HG02763 (cell line): ENCODE measurements around the gene ST3GAL3.

Experiments
- ATAC-seq: cut with Tn5 transposase; IDR thresholded peaks from one replicate; pipeline ENCODE4 v1.9.1; 2021; ENCODE audit warnings: mild to moderate bottlenecking, moderate library complexity; ENCODE audit not compliant: unreplicated experiment

The ST3GAL3 gene

DNA sequence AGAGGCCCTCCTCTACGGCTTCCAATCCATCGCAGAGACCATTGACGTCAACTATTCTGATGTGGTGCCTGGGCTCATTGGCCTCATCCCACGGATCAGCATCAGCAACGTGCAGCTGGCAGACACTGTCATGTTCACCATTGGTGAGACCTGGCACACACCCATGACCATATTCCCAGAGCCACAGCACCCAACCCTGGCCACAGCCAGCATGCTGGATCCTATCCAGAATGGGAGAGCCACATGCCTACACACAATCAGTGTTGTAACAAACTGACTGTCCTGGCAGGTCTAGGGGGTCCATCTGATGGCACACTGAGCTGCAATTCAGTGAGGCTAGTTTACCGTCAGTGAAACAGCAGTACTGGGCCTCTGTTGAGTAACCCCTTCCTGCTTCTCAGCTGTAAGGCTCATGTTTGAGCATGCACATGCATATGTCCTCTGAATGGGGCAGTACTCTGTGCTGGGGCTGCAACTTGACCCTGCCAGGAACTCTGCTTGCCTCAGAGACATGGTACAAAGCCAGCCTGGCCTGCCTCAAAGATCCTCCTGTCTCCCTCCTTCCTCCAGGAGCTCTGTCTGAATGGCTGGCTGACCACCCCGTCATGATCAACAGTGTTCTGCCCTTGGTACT lies 250.2 kb downstream of the ST3GAL3 start:
- ATAC-seq, result no peak

DNA sequence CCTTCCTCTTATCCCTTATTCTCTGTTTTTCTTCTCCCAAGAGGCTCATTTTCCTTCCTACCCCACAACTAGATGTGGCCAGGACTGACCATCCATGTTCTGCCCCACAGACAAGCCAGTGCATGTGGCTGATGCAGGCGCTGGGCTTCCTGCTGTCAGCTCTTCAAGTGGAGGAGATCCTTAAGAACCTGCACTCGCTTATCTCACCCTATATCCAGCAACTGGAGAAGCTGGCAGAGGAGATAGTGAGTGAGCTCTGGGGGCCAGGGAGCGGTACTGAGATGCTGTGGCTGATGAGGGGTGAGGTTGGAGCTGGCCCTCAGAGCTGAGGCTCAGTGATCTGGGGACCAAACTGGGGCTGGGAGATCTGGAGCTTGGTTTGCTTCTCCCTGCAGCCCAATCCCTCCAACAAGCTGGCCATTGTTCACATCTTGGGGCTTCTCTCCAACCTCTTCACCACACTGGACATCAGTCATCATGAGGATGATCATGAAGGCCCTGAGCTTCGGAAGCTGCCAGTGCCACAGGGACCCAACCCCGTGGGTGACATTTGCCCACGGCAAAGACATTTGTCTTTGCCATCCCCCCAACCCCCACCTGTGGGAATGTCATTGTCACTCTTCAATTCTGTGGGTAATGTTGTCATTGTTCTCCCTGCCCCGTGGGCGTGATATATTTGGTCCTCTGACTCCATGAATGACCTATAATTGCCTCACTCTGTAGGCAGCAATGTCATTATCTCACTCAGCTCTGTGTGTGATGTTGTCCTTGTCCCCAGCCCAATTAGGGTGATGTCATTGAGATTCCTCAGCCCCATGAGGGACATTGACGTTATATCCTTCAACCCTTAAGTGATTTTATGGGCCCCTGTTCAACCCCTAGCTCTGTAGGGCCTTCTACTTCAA lies 251.3 kb downstream of the ST3GAL3 start:
- no peak for ATAC-seq

- no peak for ATAC-seq
These were observed 253.5 kb downstream of the ST3GAL3 start for GRCh38 chr1:43960798-43961197.

GRCh38 chr1:43961692-43962091 lies 254.4 kb downstream of the ST3GAL3 start:
- ATAC-seq, result no peak

DNA sequence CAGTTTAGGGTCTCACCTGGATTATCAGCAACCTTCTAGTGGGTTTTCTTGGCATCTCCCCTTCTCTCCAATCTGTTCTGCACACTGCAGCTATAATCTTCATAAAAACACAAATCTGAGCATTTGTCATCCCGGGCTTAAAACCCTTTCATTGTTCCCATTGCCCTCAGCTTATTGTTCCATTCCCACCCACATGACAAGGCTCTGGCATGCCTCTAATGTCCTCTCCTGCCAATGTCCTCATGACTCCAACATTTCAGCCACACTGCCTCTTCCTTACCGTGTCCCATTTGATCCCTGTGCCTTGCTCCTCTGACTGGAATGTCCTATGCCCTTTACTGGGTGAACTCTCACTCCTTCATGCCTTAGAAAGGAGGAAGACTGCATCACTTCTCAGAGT lies 255.0 kb downstream of the ST3GAL3 start:
- ATAC-seq, result no peak

GRCh38 chr1:43963006-43963405 lies 255.7 kb downstream of the ST3GAL3 start:
- no peak for ATAC-seq

DNA sequence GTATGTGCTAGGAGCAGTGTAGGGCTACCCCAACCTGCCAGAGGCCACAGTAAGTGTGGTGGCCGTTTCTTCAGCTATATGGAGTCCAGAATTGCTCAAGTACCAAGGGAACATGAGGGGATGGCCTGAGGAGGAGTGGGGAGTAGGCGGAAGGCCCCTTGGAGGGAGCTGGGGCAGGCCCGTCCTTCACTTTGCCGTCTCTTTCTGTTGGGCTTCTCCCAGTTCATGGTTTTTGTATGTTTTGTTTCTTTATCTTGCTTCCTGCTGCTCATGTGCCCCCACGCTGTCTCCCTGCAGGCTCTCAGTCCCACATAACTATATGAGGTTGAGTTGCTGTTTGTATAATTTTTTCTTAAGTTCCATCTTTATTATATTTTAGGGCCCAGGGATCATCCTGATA lies 256.6 kb downstream of the ST3GAL3 start:
- no peak for ATAC-seq

DNA sequence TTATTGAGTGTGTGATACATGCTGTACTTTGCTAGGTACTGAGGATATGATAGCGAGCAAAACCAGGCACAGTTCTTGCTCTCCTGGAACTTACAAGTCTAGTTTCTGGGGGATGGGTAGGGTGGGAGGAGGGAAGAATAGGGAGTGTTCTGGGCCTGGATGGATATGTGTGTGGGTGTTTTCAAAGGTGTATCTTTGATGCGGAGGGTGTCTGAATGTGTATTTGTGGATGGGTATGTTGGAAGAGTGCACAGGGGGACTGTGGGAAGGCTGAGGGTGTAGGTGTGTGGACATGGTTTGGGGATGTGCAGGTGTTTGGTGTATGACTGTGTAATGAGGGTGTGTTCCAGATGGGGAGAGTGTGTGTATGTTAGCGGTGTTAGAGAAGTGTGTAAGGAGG lies 258.0 kb downstream of the ST3GAL3 start:
- no peak for ATAC-seq

- no peak for ATAC-seq
These were observed 261.1 kb downstream of the ST3GAL3 start for GRCh38 chr1:43968348-43968948.

GRCh38 chr1:43969416-43969745 lies 262.0 kb downstream of the ST3GAL3 start:
- no peak for ATAC-seq

DNA sequence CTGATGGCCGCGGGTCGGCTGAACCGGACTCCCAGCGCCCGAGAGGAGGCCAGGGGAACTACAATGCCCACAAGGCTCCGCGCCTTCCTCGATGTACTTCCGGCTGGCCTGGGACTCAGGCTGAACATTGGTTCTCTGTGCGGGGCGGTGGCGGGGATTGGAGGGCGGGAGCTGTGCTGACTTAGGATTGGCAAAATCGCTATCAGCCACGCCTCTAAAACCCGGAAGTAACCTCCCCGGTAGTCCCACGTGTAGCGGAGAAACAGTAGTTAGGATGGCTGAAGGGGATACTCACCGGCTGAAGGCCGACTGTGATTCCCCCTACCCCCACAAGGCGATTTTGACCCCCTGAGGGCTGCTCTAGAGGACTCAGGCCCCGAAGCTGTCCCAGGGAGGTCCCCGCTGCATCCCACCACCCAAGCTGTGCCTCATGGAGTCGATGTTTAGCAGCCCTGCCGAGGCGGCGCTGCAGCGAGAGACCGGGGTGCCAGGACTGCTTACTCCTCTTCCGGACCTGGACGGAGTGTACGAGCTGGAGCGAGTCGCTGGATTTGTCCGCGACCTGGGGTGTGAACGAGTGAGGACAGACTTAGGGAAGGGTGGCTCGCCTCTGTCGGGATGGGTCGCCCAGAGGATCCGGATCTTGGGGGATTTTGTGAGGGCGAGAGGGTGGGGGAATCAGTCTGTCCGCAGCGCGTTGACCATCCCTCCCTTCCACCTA lies 262.6 kb downstream of the ST3GAL3 start, which contains the start of gene DPH2:
Gene DPH2 (plus strand): TSS at position 265 of the 721 bp plus-strand sequence. CDS start 166 bp downstream, at position 431.
- peak; percentile 80 for ATAC-seq

DNA sequence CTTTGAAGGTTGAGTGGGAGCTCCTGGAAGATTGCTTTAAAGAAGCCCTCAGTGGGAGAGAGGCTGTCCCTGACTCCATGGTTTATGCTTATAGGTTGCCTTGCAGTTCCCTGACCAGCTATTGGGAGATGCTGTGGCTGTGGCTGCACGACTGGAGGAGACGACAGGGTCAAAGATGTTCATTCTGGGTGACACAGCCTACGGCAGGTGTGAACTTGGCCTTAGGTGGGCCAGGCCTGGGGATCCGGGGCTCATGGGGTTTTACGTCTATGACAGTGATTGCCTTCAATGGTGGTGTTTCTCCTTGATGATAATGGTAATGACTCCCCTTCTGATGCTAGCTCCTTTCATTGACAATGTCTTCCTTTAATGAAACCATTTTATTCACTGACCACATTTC lies 263.2 kb downstream of the ST3GAL3 start:
- no peak for ATAC-seq

DNA sequence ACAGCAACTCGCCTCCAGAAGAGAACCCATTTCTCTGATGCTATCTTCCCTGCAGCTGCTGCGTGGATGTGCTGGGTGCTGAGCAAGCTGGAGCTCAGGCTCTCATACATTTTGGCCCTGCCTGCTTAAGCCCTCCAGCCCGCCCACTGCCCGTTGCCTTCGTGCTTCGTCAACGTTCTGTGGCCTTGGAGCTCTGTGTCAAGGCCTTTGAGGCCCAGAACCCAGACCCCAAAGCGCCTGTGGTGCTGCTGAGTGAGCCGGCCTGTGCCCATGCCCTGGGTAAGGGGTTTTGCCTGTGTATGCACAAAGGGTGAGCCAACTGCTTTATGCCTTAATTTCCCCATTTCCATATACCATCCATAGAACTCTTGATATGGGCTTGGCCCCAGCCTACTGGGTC lies 263.6 kb downstream of the ST3GAL3 start:
- ATAC-seq, result no peak

DNA sequence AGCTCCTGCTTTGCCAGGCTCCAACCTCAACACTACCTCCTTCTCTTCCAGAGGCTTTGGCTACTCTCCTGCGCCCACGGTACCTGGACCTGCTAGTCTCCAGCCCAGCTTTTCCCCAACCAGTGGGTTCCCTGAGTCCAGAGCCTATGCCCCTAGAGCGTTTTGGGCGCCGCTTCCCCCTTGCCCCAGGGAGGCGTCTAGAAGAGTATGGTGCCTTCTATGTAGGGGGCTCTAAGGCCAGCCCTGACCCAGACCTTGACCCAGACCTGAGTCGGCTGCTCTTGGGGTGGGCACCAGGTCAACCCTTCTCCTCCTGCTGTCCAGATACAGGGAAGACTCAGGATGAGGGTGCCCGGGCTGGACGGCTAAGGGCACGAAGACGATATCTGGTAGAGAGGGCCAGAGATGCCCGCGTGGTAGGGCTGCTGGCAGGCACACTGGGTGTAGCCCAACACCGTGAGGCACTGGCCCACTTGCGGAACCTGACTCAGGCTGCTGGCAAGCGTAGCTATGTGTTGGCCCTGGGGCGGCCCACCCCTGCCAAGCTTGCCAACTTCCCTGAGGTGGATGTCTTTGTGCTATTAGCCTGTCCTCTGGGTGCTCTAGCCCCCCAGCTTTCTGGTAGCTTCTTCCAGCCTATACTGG lies 264.1 kb downstream of the ST3GAL3 start:
- ATAC-seq, result no peak

DNA sequence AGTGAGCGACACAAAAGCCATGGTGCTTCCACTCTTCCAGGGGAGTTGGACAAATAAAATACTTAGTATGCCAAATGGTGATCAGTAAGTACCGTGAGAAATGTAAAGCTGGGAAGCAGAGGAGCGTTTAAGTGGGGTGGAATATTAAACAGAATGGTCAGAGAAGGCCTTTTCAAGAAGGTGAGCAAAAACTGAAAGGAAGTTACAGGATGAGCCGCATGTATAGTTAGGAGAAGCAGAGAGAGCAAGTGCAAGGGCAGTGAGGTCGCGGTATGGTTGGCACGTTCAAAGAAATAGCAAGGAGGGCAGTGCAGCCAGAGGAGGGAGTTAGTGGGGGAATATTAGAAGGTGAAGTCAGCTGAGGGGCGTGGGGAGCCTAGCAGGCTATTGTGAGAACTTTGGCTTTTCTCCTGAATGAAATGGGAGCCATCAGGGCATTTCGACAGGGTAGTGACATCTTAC lies 266.7 kb downstream of the ST3GAL3 start:
- no peak for ATAC-seq

DNA sequence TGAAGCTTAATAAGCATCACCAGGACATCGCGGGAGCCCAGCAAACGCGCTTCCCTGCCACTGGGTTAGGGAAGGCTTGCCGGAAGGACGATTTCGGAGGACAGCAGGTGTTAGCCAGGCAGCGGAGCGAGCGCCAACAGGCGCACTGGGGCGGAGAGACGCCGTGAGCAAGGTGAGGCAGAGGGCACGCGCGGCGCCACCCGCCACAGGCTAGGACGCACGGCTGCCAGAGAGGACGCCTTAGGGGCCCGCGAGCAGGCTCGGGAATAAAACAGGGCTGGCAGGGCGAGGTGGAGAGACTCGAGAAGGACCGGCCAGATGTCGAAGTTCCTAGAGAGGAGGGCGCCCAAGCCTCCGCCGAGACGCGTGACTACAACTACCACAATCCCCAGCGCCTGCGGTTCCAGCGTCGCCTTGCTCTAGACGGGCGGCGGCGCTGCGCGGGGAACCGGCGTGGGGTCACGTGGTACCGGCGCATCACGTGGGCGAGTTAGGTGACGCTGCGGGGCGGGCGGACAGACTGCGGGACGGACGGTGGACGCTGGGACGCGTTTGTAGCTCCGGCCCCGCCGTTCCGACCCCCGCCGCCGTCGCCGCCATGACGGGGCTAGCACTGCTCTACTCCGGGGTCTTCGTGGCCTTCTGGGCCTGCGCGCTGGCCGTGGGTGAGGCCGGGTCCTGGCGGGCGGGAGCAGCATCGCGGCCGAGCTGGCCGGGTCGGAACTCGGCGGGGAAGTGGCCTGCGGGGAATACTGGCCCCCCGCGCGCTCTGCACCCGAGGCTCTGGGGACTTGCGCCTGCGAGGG lies 267.3 kb downstream of the ST3GAL3 start, which contains the start of gene ATP6V0B:
Gene ATP6V0B (plus strand): TSS at position 518 of the 806 bp plus-strand sequence. CDS start 81 bp downstream, at position 599.
- peak; percentile 68 for ATAC-seq

- ATAC-seq, result no peak
These were observed 268.1 kb downstream of the ST3GAL3 start for GRCh38 chr1:43975249-43975961.

GRCh38 chr1:43976045-43976444 lies 268.7 kb downstream of the ST3GAL3 start:
- ATAC-seq, result no peak

DNA sequence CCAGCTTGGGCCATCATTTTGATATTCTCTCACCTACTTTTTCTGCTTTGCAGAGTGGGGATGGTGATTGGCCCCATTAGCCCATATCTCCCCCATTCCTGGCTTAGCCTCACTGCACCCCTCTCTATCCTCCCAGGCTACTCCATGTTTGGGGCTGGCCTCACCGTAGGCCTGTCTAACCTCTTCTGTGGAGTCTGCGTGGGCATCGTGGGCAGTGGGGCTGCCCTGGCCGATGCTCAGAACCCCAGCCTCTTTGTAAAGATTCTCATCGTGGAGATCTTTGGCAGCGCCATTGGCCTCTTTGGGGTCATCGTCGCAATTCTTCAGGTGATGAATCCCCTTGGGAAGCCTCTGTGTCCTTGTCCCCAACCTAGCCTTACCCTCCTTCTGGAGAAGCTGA lies 269.6 kb downstream of the ST3GAL3 start:
- no peak for ATAC-seq
